NCI-H526 (cell line): Measurements from ENCODE around the gene USP36.
"Not testable (repeated sequence)": the region's sequence is repeated elsewhere in the genome, so short reads cannot be mapped to it uniquely, and the experiment has no call there.

ENCODE experiments used
- DNase-seq, 2 experiments: peaks; one replicate each; lab custom pipeline; 2025; lab: John Stamatoyannopoulos, UW

Gene USP36

DNA sequence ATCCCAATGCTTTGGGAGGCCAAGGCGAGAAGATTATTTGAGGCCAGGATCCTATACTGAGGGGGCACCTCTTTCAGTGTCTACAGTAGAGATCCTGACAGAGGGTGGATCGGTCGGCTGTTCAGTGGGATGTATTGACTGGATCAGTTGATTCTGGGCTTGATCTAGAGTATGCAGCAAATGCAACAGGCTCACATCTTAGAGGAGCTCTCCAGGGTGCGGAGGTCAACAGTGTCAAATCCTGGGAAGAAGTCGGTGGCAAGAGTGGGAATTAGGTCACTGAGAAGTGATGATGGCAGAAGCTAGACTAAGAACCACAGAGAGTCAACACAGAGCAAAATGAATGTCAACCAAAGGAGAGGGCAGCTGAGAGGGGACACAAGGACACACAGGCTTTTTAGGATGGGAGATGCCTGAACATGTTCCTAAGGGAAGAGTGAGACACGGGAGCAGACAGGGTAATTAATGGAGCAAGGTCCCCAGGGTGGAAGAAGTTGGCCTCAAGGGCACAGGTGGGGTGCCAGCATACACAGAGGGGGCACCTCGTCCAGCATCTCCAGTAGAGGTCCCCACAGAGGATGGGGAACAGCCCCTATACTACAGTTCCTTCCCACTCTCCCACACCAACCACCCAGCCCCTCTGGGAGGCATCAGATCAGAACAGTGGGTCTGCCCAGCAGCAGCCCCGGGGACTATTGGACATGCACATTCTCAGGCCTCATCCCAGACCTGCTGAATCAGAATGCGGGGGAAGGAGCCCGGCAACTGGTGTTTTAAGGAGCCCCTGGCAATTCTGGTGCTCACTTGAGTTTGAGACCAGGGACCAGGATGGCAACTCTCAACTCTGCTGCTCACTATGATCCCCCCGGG lies 48.5 kb downstream of the USP36 start:
- no peak for DNase-seq

DNA sequence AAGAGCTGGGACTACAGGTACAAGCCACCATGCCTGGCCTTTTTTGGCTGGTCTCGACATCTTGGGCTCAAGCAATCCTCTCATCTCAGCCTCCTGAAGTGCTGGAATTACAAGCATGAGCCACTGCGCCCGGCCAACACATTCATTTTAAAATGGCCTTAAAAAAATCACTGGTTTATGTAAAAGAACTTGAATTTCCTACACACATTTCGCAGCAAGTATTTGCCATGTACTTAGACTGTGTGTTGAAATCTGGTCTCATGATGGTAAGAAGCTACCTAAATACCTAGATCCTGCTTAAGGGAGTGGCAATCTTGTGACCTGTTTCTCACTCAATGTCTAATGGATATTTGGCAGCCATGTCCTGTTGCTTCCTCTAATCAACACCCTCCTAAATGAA lies 50.1 kb downstream of the USP36 start:
- DNase-seq, result no peak

DNA sequence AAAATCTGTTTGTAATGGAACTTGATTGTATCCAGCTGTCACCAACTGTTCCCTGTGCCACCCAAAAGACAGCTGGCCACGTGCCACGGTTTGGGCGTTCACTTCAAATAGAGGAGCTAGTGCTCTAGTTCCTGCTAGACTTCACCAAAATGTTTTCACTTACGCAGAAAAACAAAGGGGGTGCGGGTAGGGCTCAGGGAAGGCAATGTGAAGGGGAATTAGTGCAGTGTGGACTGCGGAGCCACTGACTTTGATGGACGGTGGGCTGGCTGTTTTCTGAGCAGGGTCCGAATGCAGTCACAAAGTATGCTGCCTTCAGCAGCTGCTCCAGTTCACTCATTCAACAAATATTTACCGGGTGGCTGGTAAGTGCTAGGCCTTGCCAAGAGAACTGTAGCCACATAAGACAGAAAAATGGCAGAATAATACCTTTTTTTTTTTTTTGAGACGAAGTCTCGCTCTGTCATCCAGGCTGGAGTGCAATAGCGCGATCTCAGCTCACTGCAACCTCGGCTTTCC lies 50.9 kb downstream of the USP36 start:
- DNase-seq, result no peak

DNA sequence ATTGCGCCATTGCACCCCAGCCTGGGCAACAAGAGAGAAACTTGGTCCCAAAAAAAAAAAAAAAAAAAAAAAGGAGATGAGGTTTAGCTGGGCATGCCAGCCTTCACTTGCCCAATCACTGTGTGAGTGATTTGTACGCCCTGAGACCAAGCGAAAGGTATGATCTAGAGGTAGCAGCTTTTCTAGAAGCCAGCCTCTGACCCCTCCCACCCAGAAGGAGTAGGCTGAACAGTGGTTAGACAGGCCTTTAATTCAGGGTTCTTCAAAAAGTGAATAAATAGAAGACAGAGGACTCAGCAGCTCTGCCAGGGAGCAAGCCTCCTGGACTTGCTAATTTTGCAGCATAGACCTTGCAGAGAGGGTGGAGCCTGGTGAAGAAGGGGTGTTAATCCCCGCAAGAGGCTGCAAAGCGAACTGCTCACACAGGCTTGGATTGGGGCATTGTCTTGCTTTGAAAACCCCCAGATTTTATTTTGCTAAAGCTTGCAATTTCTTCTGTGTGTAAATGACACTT lies 51.4 kb downstream of the USP36 start:
- no peak for DNase-seq

DNA sequence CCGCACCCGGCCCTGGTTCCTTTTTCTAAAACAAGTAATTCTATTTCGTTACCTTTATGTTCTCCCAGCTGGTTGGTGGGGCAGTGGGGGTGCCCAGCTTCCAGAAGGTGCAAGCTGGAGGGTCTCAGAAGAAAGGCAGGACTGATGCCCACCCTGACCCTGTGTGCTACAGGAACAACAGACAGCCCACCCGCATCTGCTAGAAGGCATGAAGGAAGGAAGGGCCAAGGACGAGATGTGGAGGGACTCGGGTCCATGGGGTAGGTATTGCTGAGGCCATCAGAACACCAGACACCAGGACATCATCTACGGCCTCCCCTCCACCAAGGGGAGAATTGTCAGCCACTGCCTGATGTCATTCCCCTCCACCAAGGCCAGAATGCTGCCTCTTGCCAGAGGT lies 52.2 kb downstream of the USP36 start:
- no peak for DNase-seq

DNA sequence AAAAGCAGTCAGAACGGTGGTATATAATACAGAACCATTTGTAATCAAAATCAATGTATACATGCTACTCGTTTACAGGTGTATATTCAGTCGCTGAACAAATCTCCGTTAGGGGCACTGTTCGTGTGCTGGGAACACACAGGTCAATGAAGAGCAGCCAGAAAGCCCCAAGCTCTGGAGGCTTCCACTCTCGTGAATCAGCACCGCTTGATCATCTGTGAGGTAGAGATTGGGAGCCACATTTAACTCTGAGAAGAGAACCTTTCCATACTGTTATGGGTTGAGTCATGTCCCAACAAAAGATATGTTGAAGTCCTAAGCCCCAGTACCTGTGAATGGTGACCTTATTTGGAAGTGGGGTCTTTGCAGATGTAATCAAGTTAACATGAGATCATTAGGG lies 53.2 kb downstream of the USP36 start:
- peak in 1 of 2 experiments; percentile 70 for DNase-seq

DNA sequence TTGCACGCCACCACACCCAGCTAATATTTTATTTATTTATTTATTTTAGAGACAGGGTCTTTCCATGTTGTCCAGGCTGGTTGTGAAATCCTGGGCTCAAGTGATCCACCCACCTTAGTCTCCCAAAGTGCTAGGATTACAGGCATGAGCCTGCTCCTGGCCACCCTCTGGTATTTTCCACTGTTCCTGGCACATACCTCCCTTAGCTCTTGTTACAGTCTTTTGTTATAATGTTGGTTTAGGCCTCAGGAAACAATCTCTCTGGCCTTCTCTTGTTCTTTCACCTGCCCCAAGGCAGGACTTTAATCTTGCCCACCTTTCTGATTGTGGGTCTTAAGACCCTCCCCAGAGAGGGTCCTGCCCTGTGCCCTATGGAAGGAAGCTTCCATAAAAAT lies 55.0 kb downstream of the USP36 start:
- no peak for DNase-seq

DNA sequence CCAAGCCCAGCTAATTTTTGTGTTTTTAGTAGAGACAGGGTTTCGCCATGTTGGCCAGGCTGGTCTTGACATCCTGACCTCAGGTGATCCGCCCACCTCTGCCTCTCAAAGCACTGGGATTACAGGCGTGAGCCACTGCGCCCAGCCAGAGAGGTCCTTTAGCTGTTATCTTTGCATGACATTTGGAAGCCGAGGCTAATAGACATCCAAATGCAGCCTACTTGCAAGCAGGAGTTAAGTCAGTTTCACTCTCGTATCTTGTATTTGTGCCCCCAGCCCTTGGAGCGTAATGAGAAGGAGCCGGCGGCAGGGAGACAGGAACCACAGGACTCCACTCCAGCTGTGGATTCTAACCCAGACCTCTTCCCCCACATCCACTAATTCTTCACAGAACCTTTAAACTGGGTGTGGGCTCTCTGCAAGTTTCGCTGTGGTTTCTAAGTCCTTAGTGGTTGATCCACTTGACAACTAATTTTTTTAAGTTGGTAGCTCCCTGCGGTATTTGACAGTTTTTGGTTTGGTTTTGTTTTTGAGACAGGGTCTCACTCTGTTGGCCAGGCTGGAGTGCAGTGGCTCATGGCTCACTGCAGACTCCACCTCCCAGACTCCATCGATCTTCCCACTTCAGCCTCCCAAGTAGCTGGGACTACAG lies 55.5 kb downstream of the USP36 start:
- DNase-seq, result no peak

DNA sequence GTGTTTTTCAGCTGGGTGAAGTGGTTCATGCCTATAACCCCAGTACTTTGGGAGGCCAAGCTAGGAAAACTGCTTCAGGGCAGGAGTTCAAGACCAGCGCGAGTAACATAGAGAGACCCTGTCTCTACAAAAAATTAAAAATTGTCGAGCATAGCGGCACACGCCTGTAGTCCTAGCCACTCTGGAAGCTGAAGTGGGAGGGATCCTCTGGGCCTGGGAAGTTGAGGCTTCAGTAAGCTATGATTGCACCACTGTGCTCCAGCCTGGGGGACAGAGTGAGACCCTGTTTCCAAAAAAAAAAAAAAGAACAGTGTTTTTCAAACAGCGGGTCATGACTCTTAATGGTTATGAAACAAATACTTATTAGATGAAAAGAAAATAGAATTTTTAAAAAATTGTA lies 56.3 kb downstream of the USP36 start:
- DNase-seq, result no peak

DNA sequence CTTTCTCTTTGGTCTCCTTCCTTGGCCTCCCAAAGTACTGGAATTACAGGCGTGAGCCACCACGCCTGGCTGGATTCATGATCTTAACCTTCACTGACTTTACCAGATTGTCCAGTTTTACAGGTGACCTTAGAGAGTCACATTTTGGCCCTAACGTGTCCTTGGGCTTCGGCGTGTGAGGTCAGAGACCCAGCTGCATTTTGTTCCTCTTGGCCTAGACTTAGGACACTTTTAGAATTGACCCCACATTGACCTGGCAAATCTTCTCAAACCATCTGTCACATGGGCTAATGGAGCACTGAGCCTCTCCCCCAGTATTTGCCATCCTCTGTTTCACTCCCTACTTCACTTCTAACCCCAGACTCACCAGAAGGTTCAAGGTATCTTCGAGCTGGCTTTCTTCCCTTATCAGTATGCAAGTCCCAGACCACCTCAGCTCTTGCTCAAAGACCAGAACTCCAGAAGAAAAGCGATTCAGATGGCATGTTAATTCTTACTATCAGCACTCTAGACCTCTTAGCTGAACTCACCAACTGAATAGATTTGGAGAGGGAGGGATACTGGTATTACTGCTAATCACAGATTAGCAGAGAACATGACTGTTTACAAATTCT lies 56.8 kb downstream of the USP36 start:
- no peak for DNase-seq

DNA sequence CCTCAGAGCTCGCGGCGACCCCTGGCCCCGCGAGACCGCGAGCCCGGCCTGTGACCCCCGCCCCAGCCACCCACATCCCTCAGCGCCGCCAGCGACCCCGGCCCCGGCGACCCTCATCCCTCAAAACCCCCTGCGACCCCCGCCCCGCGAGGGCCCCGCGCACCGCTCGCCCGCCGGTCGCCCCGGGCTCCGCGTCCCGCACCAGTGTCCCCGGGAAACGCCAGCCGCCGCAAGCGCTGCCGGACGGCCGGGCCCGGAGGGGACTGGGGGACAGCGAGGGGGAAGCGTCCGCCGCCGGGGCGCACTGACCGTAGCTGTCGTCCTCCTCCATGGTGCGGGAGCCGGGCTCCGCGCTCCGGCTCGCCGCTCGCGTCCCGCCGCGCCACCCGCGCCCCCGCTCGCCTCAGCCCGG lies 58.7 kb downstream of the USP36 start, which contains the start of gene CYTH1:
Gene CYTH1, minus strand, starts transcription at position 381 of the 412 bp plus-strand sequence. Its CDS starts 50 bp downstream, at position 331.
- peak in 1 of 2 experiments; percentile 45 for DNase-seq

DNA sequence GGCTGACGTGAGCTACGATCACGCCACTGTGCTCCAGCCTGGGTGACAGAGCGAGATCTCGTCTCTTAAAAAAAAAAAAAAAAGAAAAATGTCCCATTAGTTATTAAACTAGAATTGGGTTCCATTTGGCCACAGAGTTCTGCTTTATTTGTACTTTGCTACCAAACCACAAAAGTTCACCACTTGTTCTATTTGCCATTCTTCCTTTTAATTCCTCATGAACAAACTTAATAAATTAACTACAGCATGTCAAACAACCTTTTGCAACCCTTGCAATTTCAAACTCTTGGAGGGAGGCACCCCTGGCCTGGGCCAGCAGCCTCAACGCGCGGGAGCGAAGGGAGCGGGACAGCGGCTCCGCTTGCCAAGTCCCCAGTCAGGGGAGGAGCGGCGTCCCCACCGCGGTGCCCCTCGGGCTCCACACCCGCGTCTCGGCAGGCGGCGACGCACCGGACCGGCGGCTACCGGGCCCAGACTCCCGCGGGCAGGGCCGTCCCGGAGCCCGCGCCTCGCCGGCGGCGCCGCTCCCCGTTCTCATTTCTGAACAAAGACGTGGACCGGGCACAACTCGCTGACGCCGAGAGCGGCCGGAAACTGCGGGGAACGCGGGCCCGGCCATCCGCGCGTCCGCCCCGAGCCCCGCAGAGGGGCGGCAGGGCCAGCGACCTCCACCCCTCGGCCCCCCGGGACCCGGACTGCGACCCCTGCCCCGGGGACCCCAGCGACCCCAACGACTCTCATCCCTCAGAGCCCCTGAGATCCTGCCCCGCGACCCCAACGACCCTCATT lies 59.3 kb downstream of the USP36 start:
- peak in 1 of 2 experiments; percentile 58 for DNase-seq

DNA sequence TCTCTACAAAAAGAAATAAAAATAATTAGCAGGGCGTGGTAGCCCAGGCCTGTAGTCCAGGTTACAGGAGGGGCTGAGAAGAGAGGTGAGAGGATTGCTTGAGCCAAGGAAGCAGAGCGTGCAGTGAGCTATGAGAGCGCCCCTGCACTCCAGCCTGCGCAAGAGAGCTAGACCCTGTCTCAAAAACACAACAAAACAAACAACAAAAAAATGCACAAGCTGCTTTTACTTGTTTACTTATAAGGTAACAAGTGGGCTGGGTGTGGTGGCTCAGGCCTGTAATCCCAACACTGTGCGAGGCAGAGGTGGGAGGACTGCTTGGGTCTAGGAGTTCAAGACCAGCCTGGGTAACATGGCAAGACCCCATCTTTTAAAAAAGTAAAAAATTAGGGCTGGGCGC lies 60.3 kb downstream of the USP36 start:
- DNase-seq, result no peak

DNA sequence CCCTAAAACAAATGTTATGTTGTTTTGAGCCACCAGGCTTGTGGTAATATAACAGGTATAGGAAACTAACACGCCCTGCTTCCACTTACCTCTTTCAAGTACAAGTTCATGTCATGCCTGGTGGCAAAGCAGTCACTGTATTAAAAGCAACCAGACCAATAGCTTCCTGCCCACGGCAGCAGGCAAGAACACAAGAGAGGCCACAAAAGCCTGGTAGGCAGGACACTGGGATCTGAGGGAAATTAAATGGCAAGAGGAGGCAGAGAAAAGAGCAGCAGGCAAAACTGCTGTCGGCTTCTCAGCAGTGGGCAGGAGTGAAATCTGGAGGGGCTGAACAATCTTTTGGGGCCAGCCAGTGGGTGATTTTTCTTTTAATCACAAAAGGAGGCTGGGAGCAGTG lies 60.8 kb downstream of the USP36 start:
- no peak for DNase-seq

DNA sequence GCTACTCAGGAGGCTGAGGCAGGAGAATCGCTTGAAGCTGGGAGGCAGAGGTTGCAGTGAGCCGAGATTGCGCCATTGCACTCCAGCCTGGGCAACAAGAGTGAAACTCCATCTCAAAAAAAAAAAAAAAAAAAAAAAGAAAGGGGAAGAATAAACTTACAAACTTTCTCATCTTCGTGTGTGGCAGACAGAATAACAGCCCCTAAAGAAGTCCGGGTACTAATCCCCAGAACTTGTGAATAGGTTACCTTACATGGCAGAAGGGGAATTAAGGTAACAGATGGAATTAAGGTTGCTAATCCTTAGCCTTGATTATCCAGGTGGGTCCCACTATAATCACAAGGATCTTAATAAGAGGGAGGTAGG lies 61.3 kb downstream of the USP36 start:
- DNase-seq, result not testable (repeated sequence)

DNA sequence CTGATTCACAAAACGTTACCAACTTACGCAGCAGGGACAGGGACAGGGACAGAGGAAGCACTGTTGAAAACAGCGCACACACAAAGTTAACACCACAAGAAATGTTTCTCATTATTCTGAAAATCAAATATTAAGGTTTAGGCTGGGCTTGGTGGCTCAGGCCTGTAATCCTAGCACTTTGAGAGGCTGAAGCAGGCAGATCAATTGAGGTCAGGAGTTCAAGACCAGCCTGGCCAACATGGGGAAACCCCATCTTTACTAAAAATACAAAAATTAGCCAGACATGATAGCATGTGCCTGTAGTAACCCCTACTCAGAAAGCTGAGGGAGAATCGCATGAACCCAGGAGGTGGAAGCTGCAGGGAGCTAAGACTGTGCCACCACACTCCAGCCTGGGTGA lies 62.7 kb downstream of the USP36 start:
- DNase-seq, result no peak

DNA sequence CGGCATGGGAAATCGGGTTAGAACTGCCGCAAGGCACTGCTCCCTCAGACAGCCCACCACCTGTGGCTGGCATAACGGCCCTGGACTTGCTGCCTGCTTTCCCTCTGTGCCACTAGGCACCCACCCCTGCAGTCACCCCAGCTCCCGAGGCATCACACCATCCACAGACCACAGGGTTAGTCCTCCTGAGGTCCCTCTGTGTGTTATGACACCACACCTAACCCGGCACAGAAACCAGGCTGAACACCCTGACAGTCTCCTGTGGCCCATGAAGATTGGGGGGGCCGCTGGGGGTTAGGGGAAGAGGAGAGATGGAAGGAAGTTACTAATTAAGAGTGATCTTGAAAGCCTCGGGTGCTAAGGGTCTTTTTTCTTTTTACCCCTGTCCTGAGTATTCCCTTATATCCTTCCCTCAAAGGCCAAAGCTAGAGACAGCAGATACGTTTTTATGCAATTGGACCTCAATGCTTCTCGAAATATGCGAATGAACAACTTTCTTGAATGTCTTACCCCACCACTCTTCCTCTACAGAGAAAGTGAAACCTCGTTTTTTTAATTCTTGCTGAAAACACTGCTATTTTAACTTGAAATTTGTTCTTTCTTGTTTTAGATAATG lies 65.5 kb downstream of the USP36 start:
- DNase-seq, result no peak

DNA sequence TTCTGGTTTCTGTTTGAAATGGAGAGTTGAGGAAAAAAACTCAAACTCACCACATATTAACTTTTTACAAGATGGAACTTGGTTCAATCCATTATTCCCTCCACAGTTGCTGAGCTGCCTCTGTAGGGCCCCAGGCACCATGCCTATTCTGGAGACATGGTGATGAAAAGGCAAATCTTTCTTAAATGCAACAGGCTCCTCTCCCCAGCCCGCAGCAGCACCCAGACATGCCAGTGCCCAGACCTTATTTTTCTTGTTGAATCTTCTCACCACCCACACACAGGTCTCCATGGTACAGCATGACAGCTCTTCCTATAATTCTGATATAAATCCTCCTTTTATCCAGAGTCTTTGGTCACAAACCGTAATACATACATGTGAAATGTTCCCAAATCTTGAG lies 66.2 kb downstream of the USP36 start:
- no peak for DNase-seq

DNA sequence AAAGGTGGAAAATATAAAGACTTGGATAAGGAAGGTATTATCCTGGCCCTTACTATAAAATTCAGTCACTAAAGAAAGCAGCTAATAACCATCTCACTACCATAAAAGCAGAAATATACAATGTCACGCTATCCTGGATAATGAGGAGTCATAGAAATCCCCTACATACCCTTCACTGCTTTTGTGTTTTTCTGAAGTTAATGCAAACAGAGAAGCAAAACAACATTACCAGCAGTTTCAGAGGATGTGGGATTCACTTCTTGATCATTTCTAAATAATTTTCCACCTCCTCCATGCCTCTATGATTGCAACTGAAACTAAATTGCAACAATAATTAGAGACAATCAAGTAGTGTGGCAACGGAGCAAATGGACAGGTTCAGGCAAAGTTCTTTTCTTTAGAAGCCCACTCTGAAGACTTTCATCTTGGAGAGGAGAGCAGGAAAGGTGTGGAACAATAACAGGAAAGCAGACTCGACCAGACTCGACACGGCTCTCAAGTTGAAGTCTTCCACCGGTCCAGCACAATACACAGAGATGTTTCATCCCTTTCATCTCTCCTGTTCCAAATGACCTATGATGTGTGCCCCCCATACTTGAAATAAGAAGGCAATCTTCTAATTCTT lies 68.7 kb downstream of the USP36 start:
- no peak for DNase-seq

DNA sequence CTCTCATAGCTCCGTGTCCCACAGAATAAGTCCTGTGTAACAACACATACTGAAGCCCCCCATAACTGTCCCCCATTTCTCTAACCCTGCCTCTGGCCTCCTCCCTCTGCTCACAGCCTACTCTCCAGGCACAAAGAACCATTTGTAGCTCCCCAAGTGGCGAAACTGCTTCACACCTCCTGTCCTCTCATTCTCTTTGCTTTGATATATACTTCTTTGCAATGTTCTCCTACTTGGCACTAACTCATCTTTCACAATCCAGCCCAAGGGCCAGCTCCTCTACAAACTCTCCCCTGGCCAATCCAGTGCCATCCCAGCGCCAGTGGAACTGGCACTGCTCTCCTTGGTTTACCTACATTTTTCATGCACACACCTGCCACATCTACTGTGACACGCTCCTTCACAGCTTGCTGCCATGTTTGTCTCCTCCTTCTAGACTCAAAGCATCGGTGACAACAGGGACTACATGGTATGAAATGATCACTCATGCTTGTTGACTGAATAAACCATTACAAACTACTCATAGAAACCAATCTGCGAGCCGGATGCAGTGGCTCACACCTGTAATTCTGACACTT lies 71.3 kb downstream of the USP36 start:
- DNase-seq, result no peak
